HCT116 (cell line): ENCODE measurements around the gene KCNE4. TPM values are rescaled to one million over a fixed set of nuclear protein-coding genes. Genes with fewer than 3 reads are reported as not detected.

Experiments used
- ATAC-seq: fragments of 200-7000 bp; cut with Tn5 transposase; 2 replicates; pipeline ENCODE4 v1.9.1; 2020; ENCODE audit warnings: mild to moderate bottlenecking, moderate library complexity
- BruUV-seq: library from RNA; stranded (reverse); fragments of 400-500 nt; replicated peaks from 2 replicates; lab custom pipeline; 2021; lab: Mats Ljungman, UMichigan
- CTCF ChIA-PET: fragments of 300-600 bp; sonication (Branson Sonifier 250); formaldehyde crosslinking; loops from one replicate; lab custom pipeline; 2021; ENCODE audit warnings: antibody characterized with exemption; lab: Charles Lee
- POLR2A ChIA-PET: fragments of 300-600, 350-600 bp; sonication (Branson Sonifier 250); formaldehyde crosslinking; loops from one replicate; lab custom pipeline; 2021; ENCODE audit warnings: antibody characterized with exemption; lab: Charles Lee
- RAD21 ChIA-PET, 2 experiments: fragments of 300-600 bp; sonication (Branson Sonifier 250); formaldehyde crosslinking; loops; one replicate each; lab custom pipeline; 2023; ENCODE audit warnings: low total read pairs in 2 of 2; ENCODE audit not compliant: uncharacterized antibody in 2 of 2, unreplicated experiment in 2 of 2, low non-redundant PET in 1 of 2; lab: Charles Lee
- DNase-seq: peaks from one replicate; pipeline ENCODE4 v3.0.0-alpha.2; 2010; ENCODE audit warnings: low read depth, low spot score
- H2AFZ ChIP-seq: fragments of 200-600 bp; shearing (Covaris generic), sonication (generic); 2 replicates; pipeline ENCODE4 v1.6.1; 2017; ENCODE audit warnings: low read depth, mixed run types, mixed read lengths, antibody characterized with exemption, low read length; ENCODE audit not compliant: poor library complexity, severe bottlenecking
- H3K27ac ChIP-seq: 2 replicates; pipeline ENCODE4 v1.5.1; 2012; ENCODE audit warnings: low read depth, low read length
- H3K27me3 ChIP-seq: fragments of 200-600 bp; sonication (generic); 2 replicates; pipeline ENCODE4 v1.6.1; 2016; ENCODE audit warnings: mixed run types, low read length, mixed read lengths; ENCODE audit not compliant: insufficient read depth
- H3K36me3 ChIP-seq, 2 experiments: fragments of 200-500 bp in 1 of 2; fragments of 200-600 bp in 1 of 2; sonication (Bioruptor generic) in 1 of 2; sonication (generic) in 1 of 2; 2 replicates each; pipeline versions ENCODE4 v1.5.1 to v1.6.1; 2014 to 2016; ENCODE audit warnings: low read length in 2 of 2, inconsistent platforms in 1 of 2, mixed read lengths in 1 of 2, mixed run types in 1 of 2; ENCODE audit not compliant: insufficient read depth in 2 of 2, control insufficient read depth in 1 of 2
- H3K4me1 ChIP-seq, 2 experiments: fragments of 200-600 bp in 1 of 2; sonication (generic) in 1 of 2; 2 replicates each; pipeline versions ENCODE4 v1.5.1 to v1.6.1; 2012 to 2017; ENCODE audit warnings: low read length in 2 of 2, inconsistent platforms in 1 of 2, mild to moderate bottlenecking in 1 of 2, mixed read lengths in 1 of 2, mixed run types in 1 of 2, moderate library complexity in 1 of 2; ENCODE audit not compliant: insufficient read depth in 2 of 2, control insufficient read depth in 1 of 2
- H3K4me2 ChIP-seq: fragments of 200-600 bp; sonication (generic); 2 replicates; pipeline ENCODE4 v1.6.1; 2017; ENCODE audit warnings: mixed run types, low read length, mixed read lengths
- H3K4me3 ChIP-seq, 2 experiments: fragments of 200-600 bp in 1 of 2; sonication (generic) in 1 of 2; replicated peaks in 1 of 2; 2 replicates each; pipeline ENCODE4 v1.5.1; 2011 to 2016; ENCODE audit warnings: low read length in 2 of 2, control low read depth in 1 of 2, low read depth in 1 of 2, mild to moderate bottlenecking in 1 of 2, mixed read lengths in 1 of 2, mixed run types in 1 of 2
- H3K79me2 ChIP-seq: fragments of 200-600 bp; sonication (generic); 2 replicates; pipeline ENCODE4 v1.6.1; 2017; ENCODE audit warnings: mild to moderate bottlenecking, mixed run types, low read length, moderate library complexity, mixed read lengths; ENCODE audit not compliant: insufficient read depth
- H3K9ac ChIP-seq: fragments of 200-600 bp; sonication (generic); 2 replicates; pipeline ENCODE4 v1.6.1; 2016; ENCODE audit warnings: low read length, mixed read lengths
- H3K9me2 ChIP-seq: fragments of 200-600 bp; sonication (generic), shearing (Covaris generic); 2 replicates; pipeline ENCODE4 v1.6.1; 2017; ENCODE audit warnings: mixed run types, mild to moderate bottlenecking, moderate library complexity; ENCODE audit not compliant: insufficient read depth
- H3K9me3 ChIP-seq, 2 experiments: fragments of 200-500 bp in 1 of 2; fragments of 200-600 bp in 1 of 2; sonication (Bioruptor generic) in 1 of 2; sonication (generic) in 1 of 2; 2 replicates each; pipeline ENCODE4 v1.6.1; 2014 to 2017; ENCODE audit warnings: low read length in 2 of 2, mixed read lengths in 2 of 2, inconsistent platforms in 1 of 2, low read depth in 1 of 2, mild to moderate bottlenecking in 1 of 2, mixed run types in 1 of 2, moderate library complexity in 1 of 2; ENCODE audit not compliant: control insufficient read depth in 1 of 2, insufficient read depth in 1 of 2
- H4K20me1 ChIP-seq: fragments of 200-600 bp; sonication (generic), shearing (Covaris generic); 2 replicates; pipeline ENCODE4 v1.6.1; 2017; ENCODE audit warnings: mixed run types, mild to moderate bottlenecking, moderate library complexity; ENCODE audit not compliant: insufficient read depth
- CEBPB ChIP-seq: IDR thresholded peaks from 2 replicates; pipeline ENCODE4 v1.6.1; 2012; ENCODE audit warnings: low read depth
- FOSL1 ChIP-seq: IDR thresholded peaks from 2 replicates; pipeline ENCODE4 v1.6.1; 2012; ENCODE audit warnings: low read depth
- POLR2AphosphoS5 ChIP-seq: IDR thresholded peaks from 2 replicates; pipeline ENCODE4 v1.6.1; 2011; ENCODE audit warnings: mild to moderate bottlenecking, low read depth, low read length, moderate library complexity
- SIN3A ChIP-seq: IDR thresholded peaks from 2 replicates; pipeline ENCODE4 v1.6.1; 2012; ENCODE audit warnings: low read depth
- SRF ChIP-seq: IDR thresholded peaks from 2 replicates; pipeline ENCODE4 v1.6.1; 2012; ENCODE audit warnings: low read depth
- TCF7L2 ChIP-seq: IDR thresholded peaks from 2 replicates; pipeline ENCODE4 v1.7.0; 2011; ENCODE audit warnings: borderline replicate concordance, inconsistent platforms; ENCODE audit not compliant: insufficient read depth, insufficient read length; ENCODE audit errors: extremely low read depth
- ZFX ChIP-seq: fragments of 450-650 bp; IDR thresholded peaks from 2 replicates; pipeline ENCODE4 v1.6.1; 2017
- ZNF274 ChIP-seq: fragments of 200-500 bp; sonication (Bioruptor generic); IDR thresholded peaks from 2 replicates; pipeline ENCODE4 v1.6.1; 2014; ENCODE audit warnings: mild to moderate bottlenecking, low read depth, low read length, inconsistent platforms
- intact Hi-C: fragments of 100-400 bp; cut with micrococcal nuclease; formaldehyde crosslinking; loops from 2 replicates; pipeline ENCODE4 v1.10.0; 2022
- total RNA-seq: library from RNA; stranded (reverse); gene quantifications from one replicate; pipeline ENCODE4 v1.2.1, GENCODE V29; 2021; ENCODE audit not compliant: unreplicated experiment
- TF ChIP-seq, protein P1 (sequence below): IDR thresholded peaks from 2 replicates; pipeline ENCODE4 v1.6.1; 2011; ENCODE audit warnings: mild to moderate bottlenecking, low read length, moderate library complexity; ENCODE audit not compliant: insufficient replicate concordance; ENCODE audit errors: extremely low read depth
- TF ChIP-seq, protein P2 (sequence below): IDR thresholded peaks from 2 replicates; pipeline ENCODE4 v1.6.1; 2012

Gene KCNE4
- total RNA-seq, 1 experiment from 2014 or later = not detected

DNA sequence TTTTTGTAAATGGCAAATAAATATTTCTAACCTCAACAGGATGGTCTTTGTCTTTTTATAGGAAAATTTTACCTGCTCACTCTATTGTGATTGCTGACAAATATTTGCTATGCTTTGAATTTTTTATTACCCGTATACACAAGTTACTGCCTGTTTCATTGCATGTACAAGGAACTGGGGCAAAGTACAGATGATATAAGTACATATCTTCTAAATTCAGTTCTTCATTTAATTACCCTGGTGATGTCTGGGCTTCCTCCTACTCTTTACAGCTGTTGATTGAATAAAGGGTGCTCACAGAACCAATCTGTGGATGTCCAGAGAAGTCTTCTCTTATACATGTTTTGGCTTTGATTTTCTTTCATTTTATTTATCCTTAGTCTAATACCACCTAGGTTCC is 26.5 kb downstream of the KCNE4 start:
- H3K9me2 ChIP-seq = no peaks in the 10 kb centered on the region
- no peaks in the 10 kb centered on the region for H3K36me3 ChIP-seq
- BruUV-seq = no TSS peak
- intact Hi-C loops = no loop called here
- H3K4me1 ChIP-seq = peaks cover 0 to 5% of the 10 kb centered on the region in 2 experiments; a peak in 1 of 4 replicates
- no peaks in the 10 kb centered on the region for H3K79me2 ChIP-seq
- RAD21 ChIA-PET = no interaction called here
- TF ChIP-seq, protein P1, sequence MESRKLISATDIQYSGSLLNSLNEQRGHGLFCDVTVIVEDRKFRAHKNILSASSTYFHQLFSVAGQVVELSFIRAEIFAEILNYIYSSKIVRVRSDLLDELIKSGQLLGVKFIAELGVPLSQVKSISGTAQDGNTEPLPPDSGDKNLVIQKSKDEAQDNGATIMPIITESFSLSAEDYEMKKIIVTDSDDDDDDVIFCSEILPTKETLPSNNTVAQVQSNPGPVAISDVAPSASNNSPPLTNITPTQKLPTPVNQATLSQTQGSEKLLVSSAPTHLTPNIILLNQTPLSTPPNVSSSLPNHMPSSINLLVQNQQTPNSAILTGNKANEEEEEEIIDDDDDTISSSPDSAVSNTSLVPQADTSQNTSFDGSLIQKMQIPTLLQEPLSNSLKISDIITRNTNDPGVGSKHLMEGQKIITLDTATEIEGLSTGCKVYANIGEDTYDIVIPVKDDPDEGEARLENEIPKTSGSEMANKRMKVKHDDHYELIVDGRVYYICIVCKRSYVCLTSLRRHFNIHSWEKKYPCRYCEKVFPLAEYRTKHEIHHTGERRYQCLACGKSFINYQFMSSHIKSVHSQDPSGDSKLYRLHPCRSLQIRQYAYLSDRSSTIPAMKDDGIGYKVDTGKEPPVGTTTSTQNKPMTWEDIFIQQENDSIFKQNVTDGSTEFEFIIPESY = no peak
- TF ChIP-seq SRF (no peak), ZFX (no peak), POLR2AphosphoS5 (no peak), ZNF274 (no peak), FOSL1 (no peak), CEBPB (no peak), TCF7L2 (no peak), SIN3A (no peak)
- TF ChIP-seq, protein P2, sequence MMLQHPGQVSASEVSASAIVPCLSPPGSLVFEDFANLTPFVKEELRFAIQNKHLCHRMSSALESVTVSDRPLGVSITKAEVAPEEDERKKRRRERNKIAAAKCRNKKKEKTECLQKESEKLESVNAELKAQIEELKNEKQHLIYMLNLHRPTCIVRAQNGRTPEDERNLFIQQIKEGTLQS = no peak
- DNase-seq (no peak), ATAC-seq (no peak)
- no peaks in the 10 kb centered on the region for H3K27me3 ChIP-seq
- POLR2A ChIA-PET = no interaction called here
- no peak overlapping the region for H3K27ac ChIP-seq
- H4K20me1 ChIP-seq = no peaks in the 10 kb centered on the region
- H3K9ac ChIP-seq = no peak overlapping the region
- H3K4me2 ChIP-seq = no peak overlapping the region
- no peak overlapping the region for H3K4me3 ChIP-seq
- no peaks in the 10 kb centered on the region for H3K9me3 ChIP-seq
- no peak overlapping the region for H2AFZ ChIP-seq
- CTCF ChIA-PET = no interaction called here
